Epithelial cell of prostate (primary cell): ENCODE measurements around the gene SPATA46.

ENCODE experiments used
- DNase-seq: peaks from one replicate; pipeline ENCODE4 v3.0.0-alpha.2; 2011; ENCODE audit warnings: low read depth, low spot score
- H3K27ac ChIP-seq: fragments of 450-650 bp; 2 replicates; pipeline ENCODE4 v1.5.1; 2017; ENCODE audit warnings: mild to moderate bottlenecking

SPATA46 gene

GRCh38 chr1:162324396-162324795, 52.3 kb downstream of the SPATA46 start:
- DNase-seq, result no peak

More at GRCh38 chr1:162324396-162324795, 52.3 kb downstream of the SPATA46 start:
- no peak overlapping the region for H3K27ac ChIP-seq
